Measurements from ENCODE around the gene EVX2. TPM values are rescaled to one million over a fixed set of nuclear protein-coding genes. Genes with fewer than 3 reads are reported as not detected.

Gene EVX2
- total and polyA plus RNA-seq, 2 of the 4 experiments (the other 2 are of a cell fraction), result not detected

DNA sequence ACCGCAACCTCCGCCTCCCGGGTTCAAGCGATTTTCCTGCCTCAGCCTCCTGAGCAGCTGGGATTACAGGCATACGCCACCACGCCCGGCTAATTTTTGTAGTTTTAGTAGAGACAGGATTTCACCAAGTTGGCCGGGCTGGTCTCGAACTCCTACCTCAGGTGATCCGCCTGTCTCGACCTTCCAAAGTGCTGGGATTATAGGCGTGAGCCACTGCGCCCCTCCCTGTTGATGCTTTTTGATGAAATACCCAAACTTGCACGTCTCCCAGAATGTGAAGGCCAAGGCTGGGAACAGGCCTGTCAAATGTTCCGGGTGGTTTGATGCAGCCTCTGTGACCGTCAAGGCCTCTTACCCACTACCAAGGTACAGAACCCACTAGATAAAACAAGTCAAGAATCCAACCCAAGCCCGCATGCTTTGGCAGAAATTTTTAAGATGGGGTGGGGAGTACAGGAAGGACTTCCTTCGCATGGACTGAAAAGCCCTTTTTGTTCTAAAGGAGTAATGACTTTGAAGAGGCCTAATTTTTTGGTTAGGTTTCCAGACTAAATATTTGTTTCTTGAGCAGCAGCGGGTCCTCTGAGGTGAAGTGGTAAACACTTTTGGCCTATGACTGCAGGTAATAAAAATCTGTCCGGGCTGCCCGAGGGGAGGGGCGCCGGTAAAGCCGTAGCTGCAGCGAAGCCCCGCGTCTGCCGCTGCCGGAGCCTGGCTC lies 3.7 kb upstream of the EVX2 start:
- Histone ChIP-seq H4K5ac (ENCODE audit: low read depth, low read length) (no peak overlapping the region), H3K9me1 (ENCODE audit: insufficient read depth, low read length) (no peaks in the 10 kb centered on the region), H2AK9ac (replicated peaks; ENCODE audit: low read depth, low read length, poor library complexity) (no peak overlapping the region), H3K4me3 (ENCODE audit: insufficient read depth, low read depth, low read length) (no peak overlapping the region; the same call in 1 of the 2 replicates), H3K14ac (replicated peaks; ENCODE audit: low read depth, low read length) (no peak overlapping the region), H2BK5ac (ENCODE audit: low read depth, low read length, poor library complexity, severe bottlenecking) (no peak overlapping the region), H3K79me1 (ENCODE audit: low read depth in 1 of 2, low read length in 2 of 2) (no peaks in the 10 kb centered on the region), H3K9ac (ENCODE audit: low read depth, low read length) (no peak overlapping the region), H3K9me3 (ENCODE audit: control insufficient read depth, insufficient read depth, low read length) (peaks cover 18% of the 10 kb centered on the region), H3K27ac (ENCODE audit: insufficient read depth, low read length) (no peak overlapping the region), H3K4ac (ENCODE audit: low read depth, low read length) (no peak overlapping the region), H3K56ac (ENCODE audit: extremely low read depth, insufficient read depth, low read length) (no peak overlapping the region), H3K4me2 (ENCODE audit: low read depth, low read length) (no peak overlapping the region), H2BK120ac (ENCODE audit: low read depth, low read length) (no peak overlapping the region), H2AK5ac (ENCODE audit: low read depth, low read length) (no peak overlapping the region), H3K18ac (ENCODE audit: low read depth, low read length) (no peak overlapping the region), H4K91ac (ENCODE audit: insufficient read depth, low read depth, low read length) (no peak overlapping the region), H4K8ac (ENCODE audit: low read depth in 2 of 2, low read length in 2 of 2) (no peak overlapping the region), H2AFZ (replicated peaks; ENCODE audit: low read length, poor library complexity) (no peak overlapping the region), H2BK15ac (ENCODE audit: low read depth, low read length) (no peak overlapping the region), H3K36me3 (ENCODE audit: control insufficient read depth, insufficient read depth, low read length) (no peaks in the 10 kb centered on the region), H4K20me1 (ENCODE audit: insufficient read depth, low read length) (no peaks in the 10 kb centered on the region), H3K23ac (ENCODE audit: low read depth, low read length) (no peak overlapping the region), H3K27me3 (ENCODE audit: control insufficient read depth, insufficient read depth, low read length) (peaks cover 88% of the 10 kb centered on the region), H3K4me1 (ENCODE audit: control insufficient read depth, insufficient read depth, low read length) (no peaks in the 10 kb centered on the region), H2BK20ac (ENCODE audit: low read depth, low read length) (no peak overlapping the region)
- DNase-seq (no peak), ATAC-seq (ENCODE audit: low read depth) (no peak)
- no TSS peak for BruUV-seq (replicated peaks)
- no peak for TF ChIP-seq RCOR1 (IDR thresholded peaks at IDR 0.05; ENCODE audit: insufficient replicate concordance, low read length)
- TF ChIP-seq MAZ (IDR thresholded peaks at IDR 0.05; ENCODE audit: borderline replicate concordance, low read depth, low read length), result no peak
- no peak for TF ChIP-seq MAFK (IDR thresholded peaks at IDR 0.05; ENCODE audit: low read depth, low read length)
- 37% methylated on average over 10 of the region's 29 CpGs; no CpG with 5 or more reads in 1 of the 2 experiments for WGBS, 2 experiments (ENCODE audit: extremely low coverage in 2 of 2, insufficient read length in 1 of 2)
- intact Hi-C loops (cut with micrococcal nuclease) (loop anchor here (1.0 to 2.0 kb wide), 4 partner anchors 397 to 779 kb away; no protein-coding TSS in a partner anchor), dilution Hi-C loops (cut with HindIII; ENCODE audit: low sequenced_read_pairs, unreplicated experiment) (no loop called here), in situ Hi-C loops (cut with MboI; ENCODE audit: low sequenced_read_pairs) (loop anchor here (25.0 kb wide), 2 partner anchors 1050 to 1350 kb away; no protein-coding TSS in a partner anchor)
- ChIA-PET CTCF (interaction anchor here (0.6 to 2.5 kb wide), 5 partner anchors 23 to 1324 kb away, joined by 3 to 9 read pairs (median 4); no protein-coding TSS in a partner anchor), POLR2A (ENCODE audit: unreplicated experiment) (no interaction called here)

Measured in IMR-90 (cell line).